SU-DHL-6 (cell line): ENCODE measurements around the gene TMEM39B.

Experiments
- H2AFZ ChIP-seq: fragments of 200-600 bp; sonication (generic); 2 replicates; pipeline ENCODE4 v1.6.1; 2014; ENCODE audit warnings: low read depth, mild to moderate bottlenecking, moderate library complexity, mixed read lengths, antibody characterized with exemption, low read length; ENCODE audit not compliant: severe bottlenecking
- H3F3A ChIP-seq: fragments of 200-600 bp; shearing (Covaris generic); 2 replicates; pipeline ENCODE4 v1.6.0; 2016; ENCODE audit warnings: antibody characterized with exemption, mild to moderate bottlenecking; ENCODE audit not compliant: insufficient read depth
- H3K27ac ChIP-seq: fragments of 200-600 bp; sonication (generic); 2 replicates; pipeline ENCODE4 v1.5.1; 2016; ENCODE audit warnings: low read depth, mild to moderate bottlenecking, low read length, moderate library complexity, mixed read lengths
- H3K27me3 ChIP-seq: fragments of 200-600 bp; sonication (generic), shearing (Covaris generic); 2 replicates; pipeline ENCODE4 v1.6.0; 2014; ENCODE audit warnings: mild to moderate bottlenecking, low read length
- H3K36me3 ChIP-seq: fragments of 200-600 bp; sonication (generic); 2 replicates; pipeline ENCODE4 v1.6.1; 2014; ENCODE audit warnings: mild to moderate bottlenecking, low read length, mixed read lengths
- H3K4me2 ChIP-seq: fragments of 300-600, 200-600 bp; shearing (Covaris generic), sonication (generic); 2 replicates; pipeline ENCODE4 v1.6.0; 2014; ENCODE audit warnings: low read length, low read depth, mild to moderate bottlenecking; ENCODE audit not compliant: poor library complexity, severe bottlenecking
- H3K4me3 ChIP-seq: fragments of 200-600 bp; sonication (generic); 2 replicates; pipeline ENCODE4 v1.5.1; 2014; ENCODE audit warnings: antibody characterized with exemption, low read length, mild to moderate bottlenecking, mixed read lengths; ENCODE audit not compliant: insufficient read depth, poor library complexity, severe bottlenecking
- H3K79me2 ChIP-seq: fragments of 200-600 bp; sonication (generic); 2 replicates; pipeline ENCODE4 v1.6.1; 2014; ENCODE audit warnings: mild to moderate bottlenecking, low read length, moderate library complexity; ENCODE audit not compliant: insufficient read depth
- H3K9ac ChIP-seq: fragments of 200-600 bp; sonication (generic); 2 replicates; pipeline ENCODE4 v1.7.0; 2014; ENCODE audit warnings: mild to moderate bottlenecking, low read length
- H3K9me2 ChIP-seq: fragments of 200-600 bp; sonication (generic); replicated peaks from 2 replicates; pipeline ENCODE4 v1.6.1; 2014; ENCODE audit warnings: low read length; ENCODE audit not compliant: insufficient read depth
- H3K9me3 ChIP-seq: fragments of 200-600 bp; sonication (generic); 2 replicates; pipeline ENCODE4 v1.6.1; 2014; ENCODE audit warnings: low read length, mixed read lengths; ENCODE audit not compliant: insufficient read depth
- H4K20me1 ChIP-seq: fragments of 200-600 bp; sonication (generic); 2 replicates; pipeline ENCODE4 v1.6.1; 2014; ENCODE audit warnings: low read depth, mild to moderate bottlenecking, antibody characterized with exemption, low read length, moderate library complexity, mixed read lengths
- CTCF ChIP-seq: fragments of 200-600 bp; sonication (generic); IDR thresholded peaks from one replicate; pipeline ENCODE4 v1.5.1; 2017; ENCODE audit warnings: antibody characterized with exemption, mild to moderate bottlenecking, low read length, moderate library complexity; ENCODE audit not compliant: insufficient read depth, poor library complexity, severe bottlenecking
- EZH2phosphoT487 ChIP-seq: fragments of 200-600 bp; sonication (generic), shearing (Covaris generic); conservative IDR thresholded peaks from 2 replicates; pipeline ENCODE4 v1.6.1; 2018; ENCODE audit warnings: mild to moderate bottlenecking, antibody characterized with exemption, low read length, moderate library complexity, mixed read lengths

TMEM39B gene

GRCh38 chr1:32051706-32052105 lies 21.0 kb upstream of the TMEM39B start:
- TF ChIP-seq EZH2phosphoT487 (no peak), CTCF (no peak)
- peaks cover 4% of the 10 kb centered on the region; the same call in 1 of the 2 replicates for H4K20me1 ChIP-seq
- peaks cover 43% of the 10 kb centered on the region for H3K36me3 ChIP-seq
- H3K9me3 ChIP-seq: no peaks in the 10 kb centered on the region
- H2AFZ ChIP-seq: no peak overlapping the region
- H3K4me3 ChIP-seq: no peak overlapping the region
- no peak overlapping the region for H3K9ac ChIP-seq
- 0 out of 2 replicates have a peak, but pooled peaks cover 3% of the 10 kb centered on the region for H3K79me2 ChIP-seq
- no peaks in the 10 kb centered on the region for H3K27me3 ChIP-seq
- H3K27ac ChIP-seq: no peak overlapping the region
- no peak overlapping the region for H3K4me2 ChIP-seq
- H3K9me2 ChIP-seq: no peaks in the 10 kb centered on the region
- H3F3A ChIP-seq: peaks cover 5% of the 10 kb centered on the region; the same call in 1 of the 2 replicates

- Histone ChIP-seq H3K27ac (no peak overlapping the region), H4K20me1 (no peaks in the 10 kb centered on the region), H3K4me2 (no peak overlapping the region), H3K9me3 (no peaks in the 10 kb centered on the region), H3K4me3 (no peak overlapping the region), H2AFZ (no peak overlapping the region), H3K9ac (no peak overlapping the region), H3K79me2 (0 out of 2 replicates have a peak, but pooled peaks cover 3% of the 10 kb centered on the region), H3F3A (peaks cover under 1% of the 10 kb centered on the region; the same call in 1 of the 2 replicates), H3K27me3 (no peaks in the 10 kb centered on the region), H3K36me3 (peaks cover 38% of the 10 kb centered on the region), H3K9me2 (no peaks in the 10 kb centered on the region)
- TF ChIP-seq CTCF: no peak
- no peak for TF ChIP-seq EZH2phosphoT487
These were observed 19.9 kb upstream of the TMEM39B start for GRCh38 chr1:32052887-32053286.

- no peaks in the 10 kb centered on the region for H3K27me3 ChIP-seq
- H2AFZ ChIP-seq: no peak overlapping the region
- H3K9me3 ChIP-seq: no peaks in the 10 kb centered on the region
- no peak for TF ChIP-seq EZH2phosphoT487
- no peak for TF ChIP-seq CTCF
- no peak overlapping the region for H3K4me2 ChIP-seq
- no peak overlapping the region for H3K9ac ChIP-seq
- H3K79me2 ChIP-seq: 0 out of 2 replicates have a peak, but pooled peaks cover 1% of the 10 kb centered on the region
- H3K9me2 ChIP-seq: no peaks in the 10 kb centered on the region
- H4K20me1 ChIP-seq: no peaks in the 10 kb centered on the region
- H3K4me3 ChIP-seq: no peak overlapping the region
- H3K27ac ChIP-seq: no peak overlapping the region
- H3F3A ChIP-seq: peaks cover 7% of the 10 kb centered on the region; the same call in 1 of the 2 replicates
- peaks cover 31% of the 10 kb centered on the region for H3K36me3 ChIP-seq
These were observed 17.3 kb upstream of the TMEM39B start for GRCh38 chr1:32055416-32055815.

- Histone ChIP-seq H2AFZ (no peak overlapping the region), H3K9ac (no peak overlapping the region), H3K27ac (no peak overlapping the region), H3K9me3 (no peaks in the 10 kb centered on the region), H3K4me2 (no peak overlapping the region), H3F3A (peaks cover 15% of the 10 kb centered on the region; the same call in 1 of the 2 replicates), H3K36me3 (peaks cover 33% of the 10 kb centered on the region), H3K79me2 (no peaks in the 10 kb centered on the region), H3K9me2 (no peaks in the 10 kb centered on the region), H4K20me1 (no peaks in the 10 kb centered on the region), H3K4me3 (no peak overlapping the region), H3K27me3 (no peaks in the 10 kb centered on the region)
- TF ChIP-seq CTCF: no peak
- TF ChIP-seq EZH2phosphoT487: no peak
These were observed 16.1 kb upstream of the TMEM39B start for GRCh38 chr1:32056598-32056997.
